ENCODE data around the gene TYW5. TPM values are rescaled to one million over a fixed set of nuclear protein-coding genes. Genes with fewer than 3 reads are reported as not detected.

The TYW5 gene
- total and polyA plus RNA-seq, 2 of the 13 experiments (the other 11 are each of a cell fraction or from before 2014, with no cell fraction given): 8.3 to 14.6 TPM

DNA sequence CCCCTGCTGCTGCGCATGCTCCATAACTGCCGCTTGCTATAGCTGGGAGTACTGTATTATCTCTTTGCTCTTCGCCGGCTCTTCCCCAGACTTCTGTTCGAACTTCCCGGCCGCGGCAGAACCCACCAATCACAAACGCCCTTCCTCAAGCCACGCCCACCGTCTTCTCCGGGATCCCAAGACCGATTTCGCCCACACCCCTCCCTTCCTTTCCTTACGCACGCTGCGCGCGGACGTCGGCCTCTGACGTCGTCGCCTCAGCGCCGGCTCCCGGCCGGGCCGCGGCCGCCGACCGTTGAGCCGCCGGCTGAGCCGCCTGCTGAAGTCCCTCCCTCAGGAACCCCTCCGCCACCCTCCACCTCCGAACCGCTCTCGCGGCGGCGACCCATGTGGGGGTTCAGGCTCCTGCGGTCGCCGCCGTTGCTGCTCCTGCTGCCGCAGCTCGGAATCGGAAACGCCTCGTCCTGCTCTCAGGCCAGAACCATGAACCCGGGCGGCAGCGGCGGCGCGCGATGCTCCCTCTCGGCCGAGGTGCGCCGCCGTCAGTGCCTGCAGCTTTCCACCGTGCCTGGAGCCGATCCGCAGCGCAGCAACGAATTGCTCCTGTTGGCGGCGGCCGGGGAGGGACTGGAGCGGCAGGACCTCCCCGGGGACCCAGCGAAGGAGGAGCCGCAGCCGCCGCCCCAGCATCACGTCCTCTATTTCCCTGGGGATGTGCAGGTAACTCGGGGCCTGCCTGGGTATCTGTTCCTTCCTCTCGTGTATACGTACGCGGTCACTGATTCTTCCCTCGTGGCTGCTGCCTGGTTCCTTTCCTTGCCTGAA, 44.0 kb downstream of the TYW5 start, which contains the start of gene C2orf69 (continued):
- TF ChIP-seq MBNL3 (CRISPR knock-in tag; conservative IDR thresholded peaks at IDR 0.05) (no peak), ZNF143 (CRISPR knock-in tag; IDR thresholded peaks at IDR 0.05) (peak; percentile 70), KLF11 (CRISPR knock-in tag; IDR thresholded peaks at IDR 0.05) (no peak; the same call in 1 of the 2 replicates), ZNF761 (CRISPR knock-in tag; conservative IDR thresholded peaks at IDR 0.05) (0 out of 2 replicates have a peak, but pooled peaks have one; percentile 82), MYNN (CRISPR knock-in tag; IDR thresholded peaks at IDR 0.05; ENCODE audit: low read depth) (0 out of 2 replicates have a peak, but pooled peaks have one; percentile 44), HNRNPL (IDR thresholded peaks at IDR 0.05; ENCODE audit: low read depth, low read length) (peak; percentile 68; the same call in 1 of the 2 replicates), ZNF572 (CRISPR knock-in tag; IDR thresholded peaks at IDR 0.05) (peak; percentile 74; the same call in 1 of the 2 replicates), GATAD2A (CRISPR knock-in tag; IDR thresholded peaks at IDR 0.05) (peak; percentile 12; the same call in 1 of the 2 replicates), ZNF44 (CRISPR knock-in tag; IDR thresholded peaks at IDR 0.05) (no peak; the same call in 1 of the 2 replicates), HDAC6 (IDR thresholded peaks at IDR 0.05; ENCODE audit: low read depth, low read length) (no peak), POLR2G (IDR thresholded peaks at IDR 0.05; ENCODE audit: low read depth, low read length) (peak; percentile 96), KLF13 (CRISPR knock-in tag; IDR thresholded peaks at IDR 0.05) (no peak)
- TF ChIP-seq, protein P1, sequence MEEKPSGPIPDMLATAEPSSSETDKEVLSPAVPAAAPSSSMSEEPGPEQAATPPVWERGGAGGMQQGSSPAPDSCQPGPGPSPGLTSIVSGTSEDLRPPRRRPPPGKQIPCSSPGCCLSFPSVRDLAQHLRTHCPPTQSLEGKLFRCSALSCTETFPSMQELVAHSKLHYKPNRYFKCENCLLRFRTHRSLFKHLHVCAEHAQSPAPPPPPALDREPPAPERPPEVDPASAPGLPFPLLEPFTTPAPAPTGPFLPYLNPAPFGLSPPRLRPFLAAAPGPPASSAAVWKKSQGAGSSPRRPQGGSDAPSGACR (CRISPR knock-in tag; IDR thresholded peaks at IDR 0.05): no peak; the same call in 1 of the 2 replicates
- TF ChIP-seq, protein P2, sequence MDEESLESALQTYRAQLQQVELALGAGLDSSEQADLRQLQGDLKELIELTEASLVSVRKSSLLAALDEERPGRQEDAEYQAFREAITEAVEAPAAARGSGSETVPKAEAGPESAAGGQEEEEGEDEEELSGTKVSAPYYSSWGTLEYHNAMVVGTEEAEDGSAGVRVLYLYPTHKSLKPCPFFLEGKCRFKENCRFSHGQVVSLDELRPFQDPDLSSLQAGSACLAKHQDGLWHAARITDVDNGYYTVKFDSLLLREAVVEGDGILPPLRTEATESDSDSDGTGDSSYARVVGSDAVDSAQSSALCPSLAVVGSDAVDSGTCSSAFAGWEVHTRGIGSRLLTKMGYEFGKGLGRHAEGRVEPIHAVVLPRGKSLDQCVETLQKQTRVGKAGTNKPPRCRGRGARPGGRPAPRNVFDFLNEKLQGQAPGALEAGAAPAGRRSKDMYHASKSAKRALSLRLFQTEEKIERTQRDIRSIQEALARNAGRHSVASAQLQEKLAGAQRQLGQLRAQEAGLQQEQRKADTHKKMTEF (CRISPR knock-in tag; IDR thresholded peaks at IDR 0.05): peak; percentile 92
- TF ChIP-seq, protein P3, sequence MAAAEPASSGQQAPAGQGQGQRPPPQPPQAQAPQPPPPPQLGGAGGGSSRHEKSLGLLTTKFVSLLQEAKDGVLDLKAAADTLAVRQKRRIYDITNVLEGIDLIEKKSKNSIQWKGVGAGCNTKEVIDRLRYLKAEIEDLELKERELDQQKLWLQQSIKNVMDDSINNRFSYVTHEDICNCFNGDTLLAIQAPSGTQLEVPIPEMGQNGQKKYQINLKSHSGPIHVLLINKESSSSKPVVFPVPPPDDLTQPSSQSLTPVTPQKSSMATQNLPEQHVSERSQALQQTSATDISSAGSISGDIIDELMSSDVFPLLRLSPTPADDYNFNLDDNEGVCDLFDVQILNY (CRISPR knock-in tag; conservative IDR thresholded peaks at IDR 0.05): peak; percentile 97
- TF ChIP-seq, protein P4, sequence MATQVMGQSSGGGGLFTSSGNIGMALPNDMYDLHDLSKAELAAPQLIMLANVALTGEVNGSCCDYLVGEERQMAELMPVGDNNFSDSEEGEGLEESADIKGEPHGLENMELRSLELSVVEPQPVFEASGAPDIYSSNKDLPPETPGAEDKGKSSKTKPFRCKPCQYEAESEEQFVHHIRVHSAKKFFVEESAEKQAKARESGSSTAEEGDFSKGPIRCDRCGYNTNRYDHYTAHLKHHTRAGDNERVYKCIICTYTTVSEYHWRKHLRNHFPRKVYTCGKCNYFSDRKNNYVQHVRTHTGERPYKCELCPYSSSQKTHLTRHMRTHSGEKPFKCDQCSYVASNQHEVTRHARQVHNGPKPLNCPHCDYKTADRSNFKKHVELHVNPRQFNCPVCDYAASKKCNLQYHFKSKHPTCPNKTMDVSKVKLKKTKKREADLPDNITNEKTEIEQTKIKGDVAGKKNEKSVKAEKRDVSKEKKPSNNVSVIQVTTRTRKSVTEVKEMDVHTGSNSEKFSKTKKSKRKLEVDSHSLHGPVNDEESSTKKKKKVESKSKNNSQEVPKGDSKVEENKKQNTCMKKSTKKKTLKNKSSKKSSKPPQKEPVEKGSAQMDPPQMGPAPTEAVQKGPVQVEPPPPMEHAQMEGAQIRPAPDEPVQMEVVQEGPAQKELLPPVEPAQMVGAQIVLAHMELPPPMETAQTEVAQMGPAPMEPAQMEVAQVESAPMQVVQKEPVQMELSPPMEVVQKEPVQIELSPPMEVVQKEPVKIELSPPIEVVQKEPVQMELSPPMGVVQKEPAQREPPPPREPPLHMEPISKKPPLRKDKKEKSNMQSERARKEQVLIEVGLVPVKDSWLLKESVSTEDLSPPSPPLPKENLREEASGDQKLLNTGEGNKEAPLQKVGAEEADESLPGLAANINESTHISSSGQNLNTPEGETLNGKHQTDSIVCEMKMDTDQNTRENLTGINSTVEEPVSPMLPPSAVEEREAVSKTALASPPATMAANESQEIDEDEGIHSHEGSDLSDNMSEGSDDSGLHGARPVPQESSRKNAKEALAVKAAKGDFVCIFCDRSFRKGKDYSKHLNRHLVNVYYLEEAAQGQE (IDR thresholded peaks at IDR 0.05; ENCODE audit: borderline replicate concordance in 1 of 2, low read depth in 1 of 2, low read length in 2 of 2): peak in 1 of 2 experiments; percentile 64; a peak in 1 of 4 replicates
- TF ChIP-seq, protein P5, sequence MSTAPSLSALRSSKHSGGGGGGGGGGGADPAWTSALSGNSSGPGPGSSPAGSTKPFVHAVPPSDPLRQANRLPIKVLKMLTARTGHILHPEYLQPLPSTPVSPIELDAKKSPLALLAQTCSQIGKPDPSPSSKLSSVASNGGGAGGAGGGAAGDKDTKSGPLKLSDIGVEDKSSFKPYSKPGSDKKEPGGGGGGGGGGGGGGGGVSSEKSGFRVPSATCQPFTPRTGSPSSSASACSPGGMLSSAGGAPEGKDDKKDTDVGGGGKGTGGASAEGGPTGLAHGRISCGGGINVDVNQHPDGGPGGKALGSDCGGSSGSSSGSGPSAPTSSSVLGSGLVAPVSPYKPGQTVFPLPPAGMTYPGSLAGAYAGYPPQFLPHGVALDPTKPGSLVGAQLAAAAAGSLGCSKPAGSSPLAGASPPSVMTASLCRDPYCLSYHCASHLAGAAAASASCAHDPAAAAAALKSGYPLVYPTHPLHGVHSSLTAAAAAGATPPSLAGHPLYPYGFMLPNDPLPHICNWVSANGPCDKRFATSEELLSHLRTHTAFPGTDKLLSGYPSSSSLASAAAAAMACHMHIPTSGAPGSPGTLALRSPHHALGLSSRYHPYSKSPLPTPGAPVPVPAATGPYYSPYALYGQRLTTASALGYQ (CRISPR knock-in tag; IDR thresholded peaks at IDR 0.05): no peak; the same call in 1 of the 2 replicates
- TF ChIP-seq, protein P6, sequence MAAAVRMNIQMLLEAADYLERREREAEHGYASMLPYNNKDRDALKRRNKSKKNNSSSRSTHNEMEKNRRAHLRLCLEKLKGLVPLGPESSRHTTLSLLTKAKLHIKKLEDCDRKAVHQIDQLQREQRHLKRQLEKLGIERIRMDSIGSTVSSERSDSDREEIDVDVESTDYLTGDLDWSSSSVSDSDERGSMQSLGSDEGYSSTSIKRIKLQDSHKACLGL (CRISPR knock-in tag; IDR thresholded peaks at IDR 0.05): peak; percentile 95
